Stomach (tissue), 9 donors: ENCODE data around the gene RAB32. TPM values are rescaled to one million over a fixed set of nuclear protein-coding genes. Genes with fewer than 3 reads are reported as not detected.
"Not testable (repeated sequence)": the region's sequence is repeated elsewhere in the genome, so short reads cannot be mapped to it uniquely, and the experiment has no call there.

Experiments
- DNase-seq, 2 donors: peaks; one replicate each; pipeline versions ENCODE4 v3.0.0 to v3.0.0-alpha.2; 2013 to 2019
- H3K27ac ChIP-seq, 5 donors: fragments of 200-600 bp in 4 of 5; sonication (generic) in 4 of 5; one replicate each; pipeline ENCODE4 v1.5.1; 2013 to 2019; ENCODE audit warnings: mild to moderate bottlenecking in 1 of 5, moderate library complexity in 1 of 5
- H3K27me3 ChIP-seq, 3 donors: fragments of 200-600 bp; sonication (generic); one replicate each; pipeline ENCODE4 v1.5.1; 2017 to 2019; ENCODE audit warnings: mixed run types in 1 of 3
- H3K36me3 ChIP-seq, 4 donors: fragments of 200-600 bp; sonication (generic); 1 replicate in 3 of 4; 2 replicates in 1 of 4; pipeline ENCODE4 v1.5.1; 2016 to 2019
- H3K4me1 ChIP-seq, 4 donors: fragments of 200-600 bp; sonication (generic); one replicate each; pipeline ENCODE4 v1.5.1; 2016 to 2019
- H3K4me3 ChIP-seq, 4 donors: fragments of 200-600 bp; sonication (generic) in 3 of 4; one replicate each; pipeline ENCODE4 v1.5.1; 2016 to 2019; ENCODE audit warnings: mild to moderate bottlenecking in 1 of 4
- H3K9me3 ChIP-seq, 4 donors: fragments of 200-600 bp; sonication (generic); one replicate each; pipeline ENCODE4 v1.5.1; 2016 to 2019
- CTCF ChIP-seq, 7 experiments: fragments of 450-650 bp in 4 of 7; fragments of 200-600 bp in 3 of 7; sonication (generic) in 3 of 7; IDR thresholded peaks; one replicate each; pipeline ENCODE4 v1.5.1; 2016 to 2019; ENCODE audit warnings: antibody characterized with exemption in 7 of 7, control low read depth in 2 of 7, mild to moderate bottlenecking in 1 of 7
- EP300 ChIP-seq: sonication (generic); formaldehyde crosslinking; IDR thresholded peaks from one replicate; pipeline ENCODE4 v1.6.1; 2017; ENCODE audit warnings: antibody characterized with exemption
- POLR2A ChIP-seq, 4 donors: fragments of 450-650 bp; IDR thresholded peaks; one replicate each; pipeline ENCODE4 v1.6.1; 2016; ENCODE audit warnings: antibody characterized with exemption in 4 of 4, control low read depth in 2 of 4, mild to moderate bottlenecking in 1 of 4, moderate library complexity in 1 of 4
- POLR2AphosphoS5 ChIP-seq, 3 donors: sonication (generic); formaldehyde crosslinking; IDR thresholded peaks; one replicate each; pipeline ENCODE4 v1.6.1; 2016; ENCODE audit warnings: antibody characterized with exemption in 3 of 3
- WGBS, 5 donors: extraction: QIAGEN DNeasy Blood & Tissue Kit in 3 of 5; methylation state at CpG; one replicate each; pipeline versions ENCODE4 v1.1.5 to v1.1.7; 2013 to 2018; 5-methylcytosine and 5-hydroxymethylcytosine counted together
- intact Hi-C: fragments of 100-400 bp; cut with DNase I; formaldehyde crosslinking; loops from one replicate; pipeline ENCODE4 v1.15.1; 2023; ENCODE audit warnings: low total_unique reads
- polyA plus RNA-seq, 3 donors: library from polyadenylated mRNA; stranded (reverse); fragments of 200-250 nt; gene quantifications; one replicate each; pipeline ENCODE4 v1.2.3, GENCODE V29; 2013
- total RNA-seq, 5 donors: library from RNA; depleted of rRNA; stranded (reverse); fragments of >200 nt; gene quantifications; one replicate each; pipeline versions ENCODE4 v1.1.0 to v1.2.3, GENCODE V29; 2014 to 2016
- donor health status: healthy with polysubstance abuse.
- donor health status: Bipolar disorder and iron deficiency.
- donor health status: healthy.

Gene RAB32
- total and polyA plus RNA-seq, 8 donors, result 3.5 to 46.6 (median 12.1) TPM

DNA sequence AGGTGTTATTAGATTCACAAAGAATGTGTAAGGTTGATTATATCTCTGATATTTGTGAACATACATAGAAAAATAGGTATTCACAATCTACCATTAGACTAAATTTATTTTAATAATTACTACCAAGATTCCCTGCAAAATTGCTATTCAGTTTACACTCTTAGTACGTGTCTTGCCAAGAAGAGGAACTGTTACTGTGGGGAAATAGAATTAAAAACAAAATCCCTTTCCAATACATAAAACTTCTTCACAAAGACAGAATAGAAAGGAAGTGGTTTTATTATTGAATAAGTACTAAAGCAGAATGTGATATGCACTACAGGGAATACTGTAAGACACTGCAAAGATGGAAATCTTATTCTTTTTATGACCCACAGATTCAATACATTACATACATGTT is 17.0 kb downstream of the RAB32 start:
- WGBS, 5 donors, result 71 to 89% (median 86%) methylated on average over 1 of the region's 1 CpG
- Histone ChIP-seq H3K9me3 (no peaks in the 10 kb centered on the region), H3K4me3 (no peak overlapping the region), H3K4me1 (no peaks in the 10 kb centered on the region), H3K27ac (no peak overlapping the region), H3K36me3 (peaks cover 0 to 3% (median 2%) of the 10 kb centered on the region in 4 donors), H3K27me3 (no peaks in the 10 kb centered on the region)
- DNase-seq, result no peak
- intact Hi-C loops, result no loop called here
- TF ChIP-seq POLR2AphosphoS5 (IDR thresholded peaks at IDR 0.05) (no peak), POLR2A (IDR thresholded peaks at IDR 0.05) (no peak), CTCF (IDR thresholded peaks at IDR 0.05) (no peak), EP300 (no peak)

DNA sequence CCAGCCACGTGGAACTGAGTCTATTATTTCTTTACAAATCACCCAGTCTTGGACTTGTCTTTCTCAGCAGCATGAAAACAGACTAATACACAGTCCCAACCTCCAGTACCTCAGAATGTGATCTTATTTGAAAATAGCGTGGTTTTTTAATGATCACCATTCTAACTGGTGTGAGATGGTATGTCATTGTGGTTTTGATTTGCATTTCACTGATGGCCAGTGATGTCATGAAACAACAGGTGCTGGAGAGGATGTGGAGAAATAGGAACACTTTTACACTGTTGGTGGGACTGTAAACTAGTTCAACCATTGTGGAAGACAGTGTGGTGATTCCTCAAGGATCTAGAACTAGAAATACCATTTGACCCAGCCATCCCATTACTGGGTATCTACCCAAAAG is 23.0 kb downstream of the RAB32 start:
- peaks cover 0 to 13% (median 6%) of the 10 kb centered on the region in 4 donors for H3K9me3 ChIP-seq
- H3K27me3 ChIP-seq, DNase-seq, intact Hi-C loops, H3K27ac ChIP-seq, H3K36me3 ChIP-seq, H3K4me1 ChIP-seq, H3K4me3 ChIP-seq: not testable (repeated sequence)
- 64 to 74% (median 69%) methylated on average over 2 of the region's 2 CpGs for WGBS, 5 donors

DNA sequence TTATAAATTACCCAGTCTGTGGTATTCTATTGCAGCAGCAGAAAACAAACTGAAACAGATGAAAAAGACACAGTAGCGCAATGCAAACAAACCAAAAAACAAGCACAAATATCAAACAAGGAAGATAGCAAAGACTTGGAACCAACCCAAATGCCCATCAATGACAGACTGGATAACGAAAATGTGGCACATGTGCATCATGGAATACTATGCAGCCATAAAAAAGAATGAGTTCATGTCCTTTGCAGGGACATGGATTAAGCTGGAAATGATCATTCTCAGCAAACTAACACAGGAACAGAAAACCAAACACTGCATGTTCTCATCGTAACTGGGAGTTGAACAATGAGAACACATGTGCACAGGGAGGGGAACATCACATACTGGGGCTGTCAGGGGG is 25.0 kb downstream of the RAB32 start:
- 74 to 83% (median 82%) methylated on average over 3 of the region's 3 CpGs for WGBS, 5 donors
- DNase-seq, H3K4me3 ChIP-seq, intact Hi-C loops, H3K36me3 ChIP-seq, H3K27ac ChIP-seq, H3K4me1 ChIP-seq, H3K27me3 ChIP-seq: not testable (repeated sequence)
- H3K9me3 ChIP-seq, result peaks cover 0 to 14% (median 9%) of the 10 kb centered on the region in 4 donors

DNA sequence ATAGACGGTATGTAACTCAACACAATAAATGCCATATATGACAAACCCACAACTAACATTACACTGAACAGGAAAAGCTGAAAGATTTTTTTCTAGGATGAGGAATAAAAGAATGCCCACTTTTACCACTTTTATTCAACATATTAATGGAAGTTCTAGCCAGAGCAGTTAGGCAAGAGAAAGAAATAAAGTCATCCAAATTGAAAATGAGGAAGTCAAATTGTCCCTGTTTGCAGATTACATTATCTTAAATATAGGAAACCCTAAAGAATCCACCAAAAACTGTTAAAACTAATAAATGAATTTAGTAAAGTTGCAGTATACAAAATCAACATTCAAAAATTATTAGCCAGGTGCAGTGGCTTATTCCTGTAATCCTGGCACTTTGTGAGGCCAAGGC is 30.6 kb downstream of the RAB32 start:
- no peak for DNase-seq
- H3K27me3 ChIP-seq, result no peaks in the 10 kb centered on the region
- no peak overlapping the region for H3K27ac ChIP-seq
- TF ChIP-seq POLR2AphosphoS5 (IDR thresholded peaks at IDR 0.05), result no peak
- TF ChIP-seq EP300, result no peak
- no peak for TF ChIP-seq POLR2A (IDR thresholded peaks at IDR 0.05)
- WGBS, 5 donors, result 92 to 98% (median 98%) methylated on average over 1 of the region's 1 CpG
- no peak overlapping the region for H3K4me3 ChIP-seq
- H3K36me3 ChIP-seq, result no peaks in the 10 kb centered on the region
- H3K9me3 ChIP-seq, result peaks cover 0 to 28% (median 18%) of the 10 kb centered on the region in 4 donors
- intact Hi-C loops, result no loop called here
- H3K4me1 ChIP-seq, result no peaks in the 10 kb centered on the region

GRCh38 chr6:146578054-146578453 is 34.4 kb downstream of the RAB32 start:
- Histone ChIP-seq H3K27me3 (no peaks in the 10 kb centered on the region), H3K27ac (no peak overlapping the region), H3K9me3 (peaks cover 0 to 14% (median 9%) of the 10 kb centered on the region in 4 donors), H3K4me1 (no peaks in the 10 kb centered on the region), H3K36me3 (no peaks in the 10 kb centered on the region), H3K4me3 (no peak overlapping the region)
- no peak for DNase-seq
- intact Hi-C loops, result no loop called here
- no peak for TF ChIP-seq CTCF (IDR thresholded peaks at IDR 0.05)

DNA sequence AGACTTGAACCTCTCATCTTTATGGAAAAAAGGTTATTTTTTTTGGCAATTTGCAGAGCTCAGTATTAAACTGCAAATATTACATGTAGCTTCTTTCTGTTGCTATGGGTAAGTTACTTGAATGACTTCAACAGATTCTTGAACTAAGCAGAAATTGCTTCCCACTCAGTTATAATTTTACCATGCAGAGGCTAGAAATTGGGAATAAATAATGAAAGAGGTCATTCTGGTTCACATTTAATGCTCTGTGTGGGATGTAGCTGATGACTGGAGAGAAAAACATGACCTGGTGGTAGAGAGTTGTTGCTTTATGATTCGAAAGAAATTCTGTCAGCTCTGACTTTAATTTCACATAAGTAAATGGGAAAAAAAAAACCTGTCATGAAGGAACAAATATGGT is 38.3 kb downstream of the RAB32 start:
- Histone ChIP-seq H3K9me3 (no peaks in the 10 kb centered on the region), H3K27me3 (no peaks in the 10 kb centered on the region), H3K4me3 (no peak overlapping the region), H3K4me1 (no peaks in the 10 kb centered on the region), H3K36me3 (no peaks in the 10 kb centered on the region), H3K27ac (no peak overlapping the region)
- no peak for DNase-seq
- TF ChIP-seq POLR2AphosphoS5 (IDR thresholded peaks at IDR 0.05), result no peak
- TF ChIP-seq CTCF (IDR thresholded peaks at IDR 0.05), result no peak
- no peak for TF ChIP-seq EP300
- TF ChIP-seq POLR2A (IDR thresholded peaks at IDR 0.05), result no peak
- intact Hi-C loops, result no loop called here
- WGBS, 5 donors, result 71 to 91% (median 83%) methylated on average over 1 of the region's 1 CpG
